NCI-H510A (cell line): ENCODE data around the gene MACF1.
A peak's percentile ranks its signal among the peaks of the same experiment; 100 is the strongest.

Source experiments
- DNase-seq: peaks from one replicate; lab custom pipeline; 2025; lab: John Stamatoyannopoulos, UW

Gene MACF1

DNA sequence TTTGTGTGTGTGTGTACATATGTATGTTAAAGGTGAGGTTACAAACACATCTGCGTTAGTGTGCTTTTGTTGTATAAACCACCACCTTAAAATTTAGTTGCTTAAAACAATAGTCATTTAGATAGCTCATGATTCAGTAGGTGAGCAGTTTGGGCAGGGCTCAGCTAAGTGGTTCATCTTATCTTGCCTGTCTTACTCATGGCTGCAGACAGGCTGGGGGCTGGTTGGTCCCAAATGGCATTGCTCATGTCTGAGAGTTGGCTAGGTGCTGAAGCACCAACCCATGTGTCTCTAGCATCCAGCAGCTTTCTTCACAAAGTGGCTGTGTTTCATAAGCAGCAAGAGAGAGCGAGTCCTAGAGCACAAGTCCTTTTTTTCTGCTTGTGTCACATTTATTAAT lies 91.4 kb downstream of the MACF1 start:
- DNase-seq, result no peak

DNA sequence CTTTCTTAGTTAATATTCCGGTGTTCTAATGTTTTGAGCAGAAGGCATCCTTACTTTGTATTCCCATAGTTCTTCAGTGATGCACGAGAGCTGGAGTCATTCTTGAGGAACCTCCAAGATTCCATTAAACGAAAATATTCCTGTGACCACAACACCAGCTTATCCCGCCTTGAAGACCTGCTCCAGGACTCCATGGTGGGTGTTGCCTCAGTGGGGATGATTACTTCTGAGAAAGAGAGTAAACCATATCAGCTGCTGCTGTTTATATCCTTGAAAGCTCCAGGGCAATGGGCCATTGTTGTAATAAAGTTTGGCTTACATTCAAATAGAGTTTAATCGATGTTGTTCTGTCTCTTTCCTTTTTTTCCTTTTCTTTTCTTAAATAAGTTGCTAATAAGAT lies 93.1 kb downstream of the MACF1 start:
- DNase-seq, result no peak

DNA sequence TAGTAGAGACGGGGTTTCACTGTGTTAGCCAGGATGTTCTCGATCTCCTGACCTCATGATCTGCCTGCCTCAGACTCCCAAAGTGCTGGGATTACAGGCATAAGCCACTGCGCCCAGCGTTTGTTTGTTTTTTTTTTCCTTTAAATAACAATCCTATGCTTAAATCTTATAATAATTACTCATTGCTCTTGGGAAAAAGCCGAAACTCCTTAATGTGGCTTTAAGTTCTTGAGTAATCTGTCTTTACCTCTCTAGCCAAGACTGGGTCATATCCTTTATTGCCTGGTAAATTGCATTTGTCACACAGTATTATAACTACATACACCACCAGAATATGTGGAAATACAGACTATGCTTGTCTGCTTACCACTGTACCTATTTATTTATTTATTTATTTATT lies 97.1 kb downstream of the MACF1 start:
- DNase-seq, result no peak

DNA sequence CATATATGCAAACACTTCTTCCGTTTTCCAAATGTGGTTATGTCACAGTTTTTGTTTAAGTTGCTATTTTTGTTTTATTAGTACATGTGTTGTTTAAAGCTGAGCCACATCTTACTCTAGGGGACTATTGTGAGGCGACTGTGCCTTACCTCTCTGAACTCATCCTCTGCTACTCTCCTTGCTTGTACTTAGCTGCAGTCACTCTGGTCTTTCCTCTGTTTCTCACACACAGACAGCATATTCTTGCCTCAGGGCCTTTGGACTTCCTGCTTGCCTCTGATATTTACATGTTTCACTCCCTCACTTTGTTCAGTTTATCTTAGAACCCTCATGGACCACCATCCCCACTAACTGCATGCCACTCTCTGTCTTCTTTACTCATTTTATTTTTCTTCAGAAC lies 101.1 kb downstream of the MACF1 start:
- DNase-seq, result no peak

GRCh38 chr1:39310015-39310414 lies 105.5 kb downstream of the MACF1 start:
- no peak for DNase-seq

DNA sequence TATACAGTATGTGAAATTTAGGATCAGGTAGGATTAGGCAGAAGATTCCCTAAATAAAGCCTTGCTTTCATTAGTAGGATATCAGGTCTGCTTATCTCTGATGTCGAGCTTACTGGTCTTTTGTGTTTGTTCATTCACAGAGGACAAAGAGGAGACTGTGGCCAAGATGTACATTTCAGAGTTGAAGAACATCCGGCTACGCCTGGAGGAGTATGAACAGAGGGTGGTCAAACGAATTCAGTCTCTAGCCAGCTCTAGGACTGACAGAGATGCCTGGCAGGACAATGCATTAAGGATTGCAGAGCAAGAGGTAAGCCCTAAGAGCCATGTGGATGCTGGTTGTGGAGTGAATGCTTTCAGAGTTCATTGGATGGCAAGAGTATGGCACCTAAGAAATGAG lies 106.2 kb downstream of the MACF1 start:
- DNase-seq, result no peak

GRCh38 chr1:39317111-39317510 lies 112.6 kb downstream of the MACF1 start:
- no peak for DNase-seq

DNA sequence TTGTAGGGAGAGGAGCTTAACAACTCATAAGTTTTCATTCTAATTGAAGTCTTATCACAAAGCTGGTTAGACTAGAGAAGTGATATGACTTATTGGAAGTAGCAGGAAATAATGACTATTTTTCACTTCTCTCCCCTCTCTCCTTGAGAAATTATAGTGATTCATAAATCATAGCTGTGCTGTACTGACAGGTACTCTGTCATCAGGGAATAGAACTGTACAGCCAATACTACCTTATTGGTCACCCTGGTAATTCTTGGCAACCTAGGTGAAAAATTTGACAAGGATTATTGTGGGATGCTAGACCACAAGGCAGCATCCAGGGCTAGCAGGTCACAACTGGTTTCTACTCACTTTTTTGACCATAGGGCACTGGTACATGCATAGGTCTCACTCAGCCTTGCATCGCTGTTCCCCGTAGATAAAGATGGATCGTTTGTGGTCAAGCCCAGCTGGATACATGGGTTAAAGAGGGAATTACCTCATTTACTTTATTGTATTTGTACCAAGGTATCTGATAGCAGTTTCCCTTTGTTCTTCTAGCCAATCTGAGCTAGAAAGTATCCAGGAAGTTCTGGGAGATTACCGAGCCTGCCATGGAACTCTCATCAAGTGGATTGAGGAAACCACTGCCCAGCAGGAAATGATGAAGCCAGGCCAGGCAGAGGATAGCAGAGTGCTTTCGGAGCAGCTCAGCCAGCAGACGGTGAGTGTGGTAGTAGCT lies 113.6 kb downstream of the MACF1 start:
- peak; percentile 32 for DNase-seq

DNA sequence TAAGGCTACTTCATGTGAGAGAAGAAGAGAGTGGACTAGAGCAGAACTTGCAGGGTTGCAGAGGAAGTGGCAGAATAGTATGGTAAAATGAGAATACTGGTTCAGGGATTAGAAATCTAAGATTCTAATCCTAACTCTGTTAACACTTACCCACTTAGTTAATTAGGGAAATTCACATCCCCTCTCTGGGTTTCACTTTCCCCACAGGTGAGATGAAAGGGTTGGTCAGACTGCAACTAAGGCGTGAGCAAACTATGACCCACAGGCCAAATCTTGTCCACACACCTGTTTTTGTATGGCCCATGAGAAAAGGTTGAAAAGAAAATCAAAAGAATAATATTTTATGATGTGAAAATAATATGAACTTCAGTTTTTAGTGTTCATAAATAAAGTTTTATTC lies 117.5 kb downstream of the MACF1 start:
- DNase-seq, result no peak

- no peak for DNase-seq
These were observed 117.9 kb downstream of the MACF1 start for GRCh38 chr1:39322431-39322830.

DNA sequence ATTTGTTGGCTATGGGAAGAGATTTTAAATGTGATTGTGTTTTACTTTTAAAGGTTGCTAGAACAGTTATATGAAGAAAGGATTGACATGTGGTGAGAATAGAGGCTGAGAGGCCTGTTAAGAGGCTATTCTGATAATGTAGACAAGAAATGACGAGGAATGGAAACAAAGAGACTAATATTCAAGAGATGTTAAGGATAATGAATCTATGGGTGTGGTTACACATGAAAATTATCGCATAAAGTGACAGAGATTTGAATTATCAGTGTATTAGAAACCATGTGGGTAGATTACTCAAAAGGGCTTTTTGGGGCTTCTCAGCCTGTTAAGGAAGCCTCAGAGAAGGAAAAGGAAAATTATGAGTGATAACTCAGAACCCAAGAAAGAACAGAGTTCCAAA lies 120.4 kb downstream of the MACF1 start:
- no peak for DNase-seq

DNA sequence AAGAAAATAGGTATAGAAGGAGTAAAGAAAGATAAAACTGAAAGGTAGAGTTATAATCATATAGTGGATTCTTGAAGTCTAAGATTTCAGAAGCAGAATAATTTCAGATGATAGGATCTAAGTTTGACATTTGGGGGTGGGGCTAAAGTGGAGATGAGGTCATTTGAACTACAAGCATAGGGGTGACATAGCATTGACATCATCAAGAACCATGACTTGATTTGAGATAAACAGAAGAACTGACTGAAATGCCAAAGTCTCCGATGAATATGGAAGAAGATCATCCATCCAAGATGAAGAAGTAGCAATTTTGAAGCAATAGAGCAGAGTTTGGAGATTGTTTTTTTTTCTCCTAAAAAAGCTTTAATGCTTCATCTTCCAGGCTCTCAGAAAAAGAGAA lies 122.3 kb downstream of the MACF1 start:
- no peak for DNase-seq

DNA sequence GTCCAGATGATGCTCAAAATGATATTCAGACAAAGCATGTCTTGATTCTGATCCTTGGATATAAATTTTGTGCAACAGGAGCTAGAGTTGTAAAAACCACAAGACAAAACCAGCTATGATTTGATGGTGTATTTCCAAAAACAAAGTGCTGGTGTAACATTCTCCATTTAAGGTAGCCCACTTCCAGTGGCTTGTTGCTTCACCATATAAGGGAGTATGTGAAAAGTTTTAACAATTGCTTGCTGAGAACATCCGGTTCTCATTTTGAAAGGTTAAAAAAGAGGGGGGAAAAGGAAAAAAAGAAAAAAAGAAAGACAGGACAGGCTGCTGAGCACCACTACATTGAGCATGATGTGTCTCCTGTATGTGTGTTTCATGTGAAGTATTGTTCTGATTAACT lies 123.6 kb downstream of the MACF1 start:
- DNase-seq, result no peak

DNA sequence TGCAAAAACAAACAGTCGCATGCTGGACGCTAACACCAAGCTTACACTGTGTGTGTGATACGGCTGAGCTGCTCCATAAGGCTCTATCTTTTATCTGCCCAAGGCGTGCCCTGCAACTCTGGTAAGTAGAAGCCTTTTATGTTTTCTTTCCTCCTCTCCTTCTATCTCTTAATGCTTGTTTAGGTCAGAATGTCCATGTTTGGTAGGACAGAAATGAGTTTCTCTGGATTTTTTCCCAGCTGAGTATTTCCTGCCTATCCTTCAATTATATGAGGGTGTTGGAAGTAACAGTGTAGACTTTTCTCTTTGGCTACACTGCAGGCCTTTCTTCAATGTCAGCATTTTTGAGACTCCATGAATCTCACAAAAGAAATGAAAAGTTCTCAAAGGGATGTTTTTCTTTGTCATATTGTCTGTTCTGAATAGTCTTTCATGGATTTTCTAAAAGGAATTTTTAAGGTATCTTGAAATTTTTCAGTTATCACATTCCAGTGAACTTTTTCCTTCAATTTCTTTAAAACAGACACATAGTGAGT lies 124.2 kb downstream of the MACF1 start:
- no peak for DNase-seq

DNA sequence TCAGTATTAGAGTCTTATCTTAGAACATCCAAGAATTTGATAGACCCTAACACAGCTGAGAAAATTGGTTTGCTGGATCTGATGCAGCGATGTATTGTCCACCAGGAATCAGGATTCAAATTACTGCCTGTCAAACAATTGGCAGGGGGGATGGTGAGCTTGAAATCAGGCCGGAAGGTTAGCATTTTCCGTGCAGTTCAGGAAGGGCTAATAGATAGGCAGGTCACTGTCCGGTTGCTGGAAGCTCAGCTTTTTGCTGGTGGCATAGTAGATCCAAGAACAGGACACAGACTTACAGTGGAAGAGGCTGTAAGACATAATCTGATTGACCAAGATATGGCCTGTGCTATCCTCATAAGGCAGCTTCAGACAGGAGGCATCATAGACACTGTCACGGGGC lies 127.2 kb downstream of the MACF1 start:
- DNase-seq, result no peak

DNA sequence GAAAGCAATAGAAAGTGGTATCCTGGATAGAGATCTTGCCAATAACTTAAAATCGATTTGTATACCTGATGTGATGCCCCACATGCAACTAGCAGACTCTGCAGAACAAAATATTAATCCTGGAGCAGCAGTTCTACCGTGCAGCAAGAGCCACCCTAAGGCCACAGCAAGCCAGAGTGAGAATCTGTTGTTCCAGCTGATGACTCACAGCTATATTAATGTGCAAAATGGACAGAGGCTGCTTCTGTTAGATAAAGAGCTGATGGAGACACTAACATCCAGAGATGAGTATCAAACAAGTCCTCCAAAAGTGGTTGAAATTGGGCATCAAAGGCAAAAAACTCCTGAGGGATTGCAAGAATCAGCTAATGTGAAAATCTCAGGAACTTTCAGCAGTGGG lies 127.8 kb downstream of the MACF1 start:
- no peak for DNase-seq

GRCh38 chr1:39332828-39333227 lies 128.3 kb downstream of the MACF1 start:
- no peak for DNase-seq

- DNase-seq, result no peak
These were observed 128.8 kb downstream of the MACF1 start for GRCh38 chr1:39333296-39333695.

DNA sequence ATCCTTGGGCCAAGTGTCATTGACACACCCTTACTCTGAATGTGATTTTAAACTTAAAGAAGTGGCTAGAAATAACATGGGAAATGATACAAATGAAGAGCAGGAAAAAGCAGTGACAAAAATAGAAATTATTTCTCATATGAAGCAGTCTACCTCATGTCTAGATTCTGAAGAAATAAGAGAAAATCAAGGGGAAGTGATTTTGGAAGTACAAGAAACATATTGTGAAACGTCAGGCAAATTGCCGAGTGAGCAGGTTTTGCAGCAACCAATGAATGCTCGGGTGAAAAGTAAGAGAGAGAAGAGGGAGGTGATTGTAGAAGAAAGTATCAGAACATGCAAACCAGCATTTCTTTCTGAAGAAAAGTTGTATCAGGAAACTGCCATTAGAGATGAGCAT lies 130.7 kb downstream of the MACF1 start:
- DNase-seq, result no peak

- no peak for DNase-seq
These were observed 132.6 kb downstream of the MACF1 start for GRCh38 chr1:39337067-39337466.

- DNase-seq, result no peak
These were observed 138.3 kb downstream of the MACF1 start for GRCh38 chr1:39342776-39343175.

- peak; percentile 68 for DNase-seq
These were observed 140.1 kb downstream of the MACF1 start for GRCh38 chr1:39344394-39345154.

DNA sequence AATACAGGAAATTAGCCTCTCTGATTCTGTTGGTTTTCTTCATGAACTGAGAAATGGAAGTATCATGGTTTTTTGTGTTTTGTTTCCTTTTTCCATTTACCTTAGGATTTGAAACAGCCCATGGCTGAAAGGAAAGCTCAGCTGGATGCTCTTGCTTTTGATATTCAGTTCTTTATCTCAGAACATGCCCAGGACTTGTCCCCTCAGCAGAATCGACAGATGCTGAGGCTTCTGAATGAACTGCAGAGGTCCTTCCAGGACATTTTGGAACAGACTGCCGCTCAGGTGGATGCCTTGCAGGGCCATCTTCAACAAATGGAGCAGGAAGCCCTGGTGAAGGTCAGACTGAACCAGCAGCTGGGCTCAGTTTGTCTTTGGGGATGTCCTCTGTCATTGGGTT lies 142.4 kb downstream of the MACF1 start:
- DNase-seq, result no peak

- DNase-seq, result peak; percentile 78
These were observed 143.8 kb downstream of the MACF1 start for GRCh38 chr1:39348278-39348677.
